Left ventricle myocardium superior (tissue), 1 donor: ENCODE results near the gene RNPEPL1. TPM values are rescaled to one million over a fixed set of nuclear protein-coding genes. Genes with fewer than 3 reads are reported as not detected.

Experiments
- ATAC-seq: fragments of 200-7000 bp; cut with Tn5 transposase; one replicate; pipeline ENCODE4 v1.9.1; 2020; ENCODE audit warnings: mild to moderate bottlenecking, moderate library complexity
- DNase-seq: peaks from one replicate; pipeline ENCODE4 v3.0.0-alpha.2; 2020
- intact Hi-C: fragments of 100-400 bp; cut with micrococcal nuclease; formaldehyde crosslinking; loops from one replicate; pipeline ENCODE4 v1.11.0; 2022
- total RNA-seq: library from RNA; stranded (reverse); fragmentation: NEBNext Ultra II Directional; extraction: Animal tissue kit (Norgen Biotek cat#: 25700); gene quantifications from one replicate; pipeline ENCODE4 v1.2.1, GENCODE V29; 2021
- donor health status: DM: no; HTN: yes; CAD: no; lungs with severe emphysema.

RNPEPL1 gene
- total RNA-seq, 1 donor from 2014 or later: 105 TPM

- ATAC-seq (no peak), DNase-seq (peak; percentile 27)
- intact Hi-C loops: no loop called here
Observed at GRCh38 chr2:240597419-240598181, 29.3 kb downstream of the RNPEPL1 start.

- ATAC-seq (no peak), DNase-seq (peak; percentile 29)
- intact Hi-C loops: no loop called here
Observed at GRCh38 chr2:240598311-240598911, 30.1 kb downstream of the RNPEPL1 start.

- ATAC-seq (no peak), DNase-seq (no peak)
- intact Hi-C loops: no loop called here
Observed at GRCh38 chr2:240599141-240599583, 30.9 kb downstream of the RNPEPL1 start.

- ATAC-seq (no peak), DNase-seq (no peak)
- intact Hi-C loops: no loop called here
Observed at GRCh38 chr2:240600451-240600961, 32.2 kb downstream of the RNPEPL1 start.

GRCh38 chr2:240601061-240601830 is 33.0 kb downstream of the RNPEPL1 start:
- ATAC-seq: no peak
- no peak for DNase-seq
- intact Hi-C loops: no loop called here

GRCh38 chr2:240601831-240602160 is 33.5 kb downstream of the RNPEPL1 start:
- peak; percentile 20 for DNase-seq
- no peak for ATAC-seq
- intact Hi-C loops: no loop called here

- DNase-seq (peak; percentile 21), ATAC-seq (no peak)
- intact Hi-C loops: no loop called here
Observed at GRCh38 chr2:240602266-240603050, 34.2 kb downstream of the RNPEPL1 start.

- intact Hi-C loops: no loop called here
- no peak for ATAC-seq
- no peak for DNase-seq
Observed at GRCh38 chr2:240603081-240603835, 35.0 kb downstream of the RNPEPL1 start.

GRCh38 chr2:240603846-240604245 is 35.6 kb downstream of the RNPEPL1 start:
- ATAC-seq (no peak), DNase-seq (no peak)
- intact Hi-C loops: no loop called here

GRCh38 chr2:240604291-240604938 is 36.1 kb downstream of the RNPEPL1 start:
- intact Hi-C loops: no loop called here
- peak; percentile 68 for ATAC-seq

GRCh38 chr2:240604939-240605716 is 36.8 kb downstream of the RNPEPL1 start:
- intact Hi-C loops: no loop called here
- DNase-seq: peak; percentile 22
- ATAC-seq: no peak

More at GRCh38 chr2:240604291-240604938, 36.1 kb downstream of the RNPEPL1 start:
- DNase-seq: peak; percentile 81

- DNase-seq (no peak), ATAC-seq (no peak)
- intact Hi-C loops: no loop called here
Observed at GRCh38 chr2:240605867-240606743, 37.8 kb downstream of the RNPEPL1 start.

- ATAC-seq: no peak
- intact Hi-C loops: no loop called here
- peak; percentile 23 for DNase-seq
Observed at GRCh38 chr2:240611601-240612210, 43.4 kb downstream of the RNPEPL1 start.

- intact Hi-C loops: no loop called here
- no peak for ATAC-seq
- DNase-seq: no peak
Observed at GRCh38 chr2:240613781-240614180, 45.5 kb downstream of the RNPEPL1 start.

GRCh38 chr2:240614391-240614790 is 46.1 kb downstream of the RNPEPL1 start:
- ATAC-seq (no peak), DNase-seq (no peak)
- intact Hi-C loops: no loop called here

- DNase-seq: no peak
- ATAC-seq: no peak
- intact Hi-C loops: no loop called here
Observed at GRCh38 chr2:240615396-240615795, 47.1 kb downstream of the RNPEPL1 start.
